CD4-positive, alpha-beta T cell treated with Interferon alpha-2 for 1 hour (primary cell): ENCODE data around the gene PPP6R2.
A peak's percentile ranks its signal among the peaks of the same experiment; 100 is the strongest.
"Not testable (repeated sequence)": the region's sequence is repeated elsewhere in the genome, so short reads cannot be mapped to it uniquely, and the experiment has no call there.

Experiments
- DNase-seq, 2 donors: peaks; one replicate each; pipeline ENCODE4 v3.0.0-alpha.2; 2020 to 2022

Gene PPP6R2

DNA sequence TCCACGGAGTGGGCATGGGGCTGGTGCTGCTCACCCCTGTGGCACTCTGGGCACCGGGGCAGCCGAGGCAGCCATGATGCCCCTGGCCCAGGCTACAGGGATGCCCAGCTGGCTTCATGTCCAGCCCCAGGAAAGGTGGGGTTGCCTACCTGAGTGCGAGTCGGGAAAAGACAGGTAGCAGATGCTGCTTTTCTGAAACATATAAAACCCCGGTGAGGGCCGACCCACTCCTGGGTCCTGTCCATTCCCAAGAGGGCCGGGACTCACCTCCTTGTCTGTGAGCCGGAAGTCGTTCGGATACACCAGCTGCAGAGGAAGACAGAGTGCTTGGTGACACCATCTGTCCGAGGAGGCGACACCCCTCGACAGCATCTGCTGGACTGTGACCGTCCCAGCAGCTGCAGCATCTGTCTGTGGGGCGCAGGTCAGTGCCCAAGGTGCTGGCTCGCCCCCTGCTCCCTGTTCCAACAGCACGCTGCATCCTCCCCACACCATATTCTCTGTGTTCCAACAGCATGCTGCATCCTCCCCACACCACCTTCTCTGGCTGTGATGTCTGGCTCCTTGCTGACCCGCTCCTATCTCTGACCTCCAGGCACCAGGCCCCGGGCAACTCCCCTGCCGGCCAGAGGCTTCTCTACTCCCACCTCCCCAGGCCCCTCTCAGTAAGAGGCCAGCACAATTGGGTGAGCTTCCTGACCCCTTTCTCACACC is 24.3 kb upstream of the PPP6R2 start:
- DNase-seq = no peak

DNA sequence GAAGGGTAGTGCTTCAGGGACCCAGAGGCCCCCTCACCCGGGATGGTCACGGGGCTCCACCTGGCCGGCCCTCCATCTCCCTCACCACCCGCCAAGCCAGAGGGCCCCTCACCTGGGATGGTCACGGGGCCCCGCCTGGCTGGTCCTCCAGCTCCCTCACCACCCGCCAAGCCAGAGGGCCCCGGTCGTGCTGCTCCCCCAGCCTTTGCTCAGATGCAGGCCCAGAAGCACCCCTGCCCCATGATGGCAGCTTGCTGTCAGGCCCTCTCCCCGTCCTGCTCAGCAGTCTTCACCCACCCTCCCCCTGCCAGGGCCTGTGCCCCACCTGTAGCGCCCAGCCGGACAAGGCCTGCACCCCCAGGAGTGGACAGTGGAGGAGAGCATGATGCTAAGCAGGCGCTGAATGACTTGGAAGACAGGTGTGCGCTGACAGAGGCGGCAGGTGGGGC is 23.6 kb upstream of the PPP6R2 start:
- no peak for DNase-seq

DNA sequence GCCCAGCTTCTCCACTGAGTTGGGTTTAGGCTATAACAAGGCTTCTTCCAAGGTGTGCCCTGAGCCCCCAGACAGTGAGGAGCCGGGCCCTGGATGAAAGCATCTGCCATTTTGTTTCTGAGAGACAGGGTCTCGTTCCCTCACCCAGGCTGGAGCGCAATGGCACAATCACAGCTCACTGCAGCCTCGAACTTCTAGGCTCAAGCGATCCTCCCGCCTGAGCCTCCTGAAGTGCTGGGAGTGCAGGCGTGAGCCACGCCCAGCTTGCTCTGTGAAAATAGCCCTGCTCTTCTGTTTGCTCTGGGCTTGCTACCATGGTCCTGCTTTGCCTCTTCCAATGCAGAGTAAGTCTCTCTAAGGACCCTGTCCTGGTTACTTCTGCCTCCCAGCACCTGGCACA is 23.0 kb upstream of the PPP6R2 start:
- DNase-seq = no peak

DNA sequence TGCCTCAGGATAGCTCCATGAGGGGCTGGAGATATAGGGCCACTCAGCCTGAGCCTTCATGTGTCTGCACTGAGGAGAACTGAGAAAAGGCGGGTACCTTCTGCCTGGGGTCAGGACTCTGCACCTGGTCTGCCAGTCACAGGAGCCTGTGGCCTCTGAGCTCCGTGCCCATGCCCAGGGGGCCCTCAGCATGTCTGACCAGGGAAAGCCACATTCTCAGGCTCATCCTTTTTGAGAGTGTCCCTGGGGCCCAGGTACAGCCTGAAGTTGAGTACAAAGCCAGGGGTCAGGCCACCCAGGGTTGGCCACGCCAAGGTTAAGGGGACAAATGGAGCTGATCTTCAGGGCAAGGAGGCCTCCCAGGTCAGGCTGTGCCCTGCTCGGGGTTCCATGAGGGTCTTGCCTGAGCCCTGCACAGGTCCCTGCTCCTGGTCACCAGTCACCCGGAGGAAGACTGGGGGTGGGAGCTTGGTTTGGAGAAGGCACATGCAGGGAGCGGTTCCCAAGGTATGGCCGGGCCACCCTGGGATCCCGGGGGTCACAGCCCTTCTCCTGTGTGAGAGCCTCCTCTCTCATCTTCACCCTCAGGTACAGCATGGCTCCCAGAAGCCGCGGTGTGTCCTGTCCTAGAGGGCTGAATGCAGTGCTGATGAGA is 22.3 kb upstream of the PPP6R2 start:
- DNase-seq = no peak

DNA sequence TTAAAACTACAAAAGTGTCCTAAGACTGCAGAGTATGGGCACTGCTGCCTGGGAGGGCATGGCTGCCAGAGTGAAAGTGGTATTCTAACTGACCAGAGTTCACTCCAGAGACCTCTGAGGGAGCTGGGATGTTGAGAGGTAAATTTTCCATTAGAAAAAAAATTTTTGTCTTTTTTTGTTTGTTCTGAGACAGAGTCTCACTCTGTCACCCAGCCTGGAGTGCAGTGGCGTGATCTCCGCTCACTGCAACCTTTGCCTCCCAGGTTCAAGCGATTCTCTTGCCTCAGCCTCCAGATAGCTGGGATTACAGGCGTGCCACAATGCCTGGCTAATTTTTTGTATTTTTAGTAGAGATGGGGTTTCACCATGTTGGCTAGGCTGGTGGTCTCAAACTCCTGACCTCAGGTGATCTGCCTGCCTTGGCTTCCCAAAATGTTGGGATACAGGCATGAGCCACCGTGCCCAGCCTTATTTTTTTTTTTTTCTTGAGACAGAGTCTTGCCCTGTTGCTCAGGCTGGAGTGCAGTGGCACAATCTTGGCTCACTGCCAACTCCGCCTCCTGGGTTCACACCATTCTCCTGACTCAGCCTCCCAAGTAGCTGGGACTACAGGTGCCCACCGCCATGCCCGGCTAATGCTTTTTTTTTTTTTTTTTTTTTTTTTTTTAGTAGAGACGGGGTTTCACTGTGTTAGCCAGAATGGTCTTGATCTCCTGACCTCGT is 20.6 kb upstream of the PPP6R2 start:
- DNase-seq = not testable (repeated sequence)

DNA sequence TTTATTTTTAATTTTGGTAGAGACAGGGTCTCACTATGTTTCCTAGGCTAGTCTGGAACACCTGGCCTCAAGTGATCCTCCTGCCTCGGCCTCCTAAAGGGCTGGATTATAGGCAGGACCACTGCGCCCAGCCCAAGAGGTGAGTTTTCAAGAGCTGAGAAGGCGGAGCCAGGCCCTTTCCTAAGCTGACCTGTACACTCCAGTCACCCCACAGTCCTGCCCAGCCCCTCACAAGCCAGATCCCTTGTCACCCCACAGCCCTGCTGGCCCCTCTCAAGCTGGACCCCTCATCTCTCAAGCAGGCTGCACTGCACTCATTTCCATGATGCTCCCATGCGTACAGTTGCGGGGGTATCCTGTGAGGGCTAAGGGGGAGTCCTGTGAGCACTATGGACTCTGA is 19.2 kb upstream of the PPP6R2 start:
- no peak for DNase-seq

DNA sequence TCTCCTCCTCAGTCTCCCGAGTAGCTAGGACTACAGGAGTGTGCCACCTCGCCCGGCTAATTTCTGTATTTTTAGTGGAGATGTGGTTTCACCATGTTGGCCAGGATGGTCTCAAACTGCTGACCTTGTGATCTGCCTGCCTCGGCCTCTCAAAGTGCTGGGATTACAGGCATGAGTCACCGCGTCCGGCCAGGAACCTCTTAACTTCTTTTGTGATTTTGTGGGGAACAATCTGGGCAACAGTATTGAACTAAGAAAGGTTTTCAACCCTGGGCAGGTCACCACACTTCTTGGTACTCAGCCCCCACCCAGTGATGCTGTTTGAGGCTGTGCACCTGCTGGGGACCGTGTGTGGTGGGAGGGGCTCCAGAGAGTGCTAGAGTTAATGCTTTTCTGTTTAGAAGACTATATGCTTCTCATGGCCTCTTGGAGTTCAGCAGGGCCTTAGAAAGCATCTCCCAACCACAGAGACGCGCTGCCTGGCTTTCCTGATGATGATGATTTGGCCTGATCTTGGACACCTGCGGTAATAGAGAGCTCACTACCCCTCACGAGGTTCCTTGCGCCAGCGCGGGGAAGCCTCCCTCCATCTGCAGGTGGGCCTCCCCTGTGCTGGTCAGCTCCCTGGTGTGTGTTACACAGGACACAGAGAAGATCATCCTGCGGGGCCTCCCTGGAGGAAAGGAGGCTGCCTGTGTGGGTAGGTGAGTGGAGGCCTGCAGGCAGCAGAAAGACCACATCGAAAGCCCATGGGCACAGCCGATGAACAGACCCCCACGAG is 17.5 kb upstream of the PPP6R2 start:
- no peak for DNase-seq

DNA sequence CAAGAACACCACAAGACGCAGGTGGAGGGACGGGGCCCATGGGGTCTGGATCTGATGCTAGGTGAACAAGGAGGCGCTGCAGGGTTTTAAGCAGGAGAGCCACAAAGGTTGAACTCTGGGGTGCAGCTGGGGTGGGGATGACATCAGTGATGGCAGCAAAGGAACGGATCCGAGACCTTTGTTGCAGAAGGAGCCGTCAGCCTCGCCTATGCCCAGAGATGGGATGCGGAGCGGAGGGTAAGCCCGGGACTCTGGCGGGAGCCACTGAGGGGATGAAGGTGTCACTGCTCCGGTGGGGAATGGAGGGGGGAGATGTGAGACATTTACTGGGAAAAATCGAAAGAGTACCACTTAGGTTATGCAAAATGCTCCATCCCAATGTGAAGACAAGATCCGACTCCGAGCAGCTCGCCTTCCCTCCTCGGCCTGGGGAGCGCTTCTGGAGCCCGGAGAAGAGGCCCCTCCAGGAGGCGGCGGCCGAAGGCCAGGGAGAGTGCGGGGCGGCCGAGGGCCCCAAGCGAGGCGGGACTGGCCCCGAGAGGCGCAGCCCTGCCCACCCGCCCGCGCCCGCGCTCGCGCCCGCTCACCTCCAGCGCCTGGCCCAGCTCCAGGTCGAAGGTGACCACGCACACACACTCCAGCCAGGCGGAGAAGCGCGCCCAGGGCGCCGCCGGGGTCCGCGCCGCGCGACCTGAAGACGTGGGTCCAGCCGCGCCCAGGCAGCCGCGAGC is 16.7 kb upstream of the PPP6R2 start:
- DNase-seq = no peak

DNA sequence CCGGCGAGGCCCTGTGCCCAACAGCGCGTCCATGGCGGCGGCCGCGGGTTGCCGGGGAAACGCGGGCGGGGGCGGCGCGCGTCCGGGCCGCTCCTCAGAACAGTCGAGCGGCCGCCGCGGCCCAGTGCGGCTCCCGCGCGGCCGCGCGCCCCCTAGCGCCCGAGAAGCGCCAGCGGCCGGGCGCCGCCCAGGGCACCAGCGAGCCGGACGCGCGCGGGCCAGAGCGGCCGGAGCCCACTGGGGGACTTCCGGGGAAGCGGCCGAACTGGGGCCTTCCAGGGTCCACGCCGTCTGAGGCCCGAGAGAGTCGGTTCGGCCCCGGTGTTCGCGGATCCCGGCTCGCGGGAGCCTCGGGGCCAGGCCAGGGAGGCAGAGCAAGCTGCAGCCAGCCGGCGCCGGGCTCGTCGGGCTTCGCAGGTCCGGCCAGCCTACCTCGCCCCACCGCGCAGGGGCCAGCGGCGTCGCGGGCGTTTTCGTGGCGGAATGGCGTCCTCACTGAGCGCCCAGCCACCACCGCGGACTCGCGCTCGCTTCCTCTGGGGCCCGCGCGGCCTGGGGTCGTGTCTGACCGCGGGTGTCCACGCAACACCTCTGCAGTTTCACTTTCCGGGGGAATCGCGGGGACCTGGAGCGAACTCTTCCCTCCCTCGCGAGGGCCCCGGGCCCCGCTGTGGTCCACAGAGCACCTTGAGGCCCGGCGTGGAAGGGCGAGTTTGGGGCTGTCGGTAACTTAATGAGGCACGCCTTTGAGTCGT is 16.0 kb upstream of the PPP6R2 start, which contains the start of gene DENND6B:
Gene DENND6B (minus strand): TSS at position 57 of the 755 bp plus-strand sequence. CDS start 24 bp downstream, at position 33.
- DNase-seq = peak; percentile 68 to 76

DNA sequence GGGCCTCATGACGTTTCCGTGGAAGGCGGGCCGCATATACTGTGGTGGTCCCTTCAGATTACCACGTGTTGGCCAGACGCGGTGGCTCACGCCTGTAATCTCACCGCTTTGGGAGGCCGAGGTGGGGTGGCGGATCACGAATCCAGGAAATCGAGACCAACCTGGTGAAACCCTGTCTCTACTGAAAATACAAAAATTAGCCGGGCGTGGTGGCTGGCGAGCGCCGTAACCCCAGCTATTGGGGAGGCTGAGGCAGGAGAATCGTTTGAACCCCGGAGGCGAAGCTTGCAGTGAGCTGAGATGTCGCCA is 15.5 kb upstream of the PPP6R2 start:
- DNase-seq = no peak

DNA sequence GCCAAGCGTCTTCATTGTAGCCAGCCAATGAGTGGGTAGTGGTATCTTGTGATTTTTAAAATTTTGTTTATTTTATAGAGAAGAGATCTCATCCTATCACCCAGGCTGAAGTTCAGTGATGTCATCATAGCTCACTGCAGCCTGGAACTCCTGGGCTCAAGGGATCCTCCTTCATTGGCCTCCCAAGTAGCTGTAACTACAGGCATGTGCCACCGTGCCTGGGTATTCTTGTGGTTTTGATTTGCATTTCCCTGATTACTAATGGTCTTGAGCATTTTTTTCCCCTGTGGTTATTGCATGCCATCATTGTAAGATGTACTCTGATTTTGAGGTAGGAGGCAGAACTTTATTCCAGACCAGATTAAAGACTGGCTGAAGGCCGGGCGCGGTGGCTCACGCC is 13.9 kb upstream of the PPP6R2 start:
- DNase-seq = no peak

DNA sequence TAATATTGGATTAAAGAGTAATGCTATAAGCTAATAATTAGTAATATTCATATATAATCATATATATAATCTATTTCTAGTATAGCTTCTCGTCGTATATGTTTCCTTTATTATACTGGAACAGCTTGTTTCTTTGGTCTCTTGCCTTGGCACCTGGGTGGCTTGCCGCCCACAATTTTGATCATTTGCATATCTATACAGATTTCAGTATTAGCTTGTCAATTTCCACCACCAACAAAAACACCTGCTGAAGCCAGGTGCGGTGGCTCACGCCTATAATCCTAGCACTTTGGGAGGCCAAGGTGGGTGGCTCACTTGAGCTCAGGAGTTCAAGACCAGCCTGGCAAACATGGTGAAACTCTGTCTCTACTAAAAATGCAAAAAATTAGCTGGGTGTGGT is 8.7 kb upstream of the PPP6R2 start:
- DNase-seq = not testable (repeated sequence)

DNA sequence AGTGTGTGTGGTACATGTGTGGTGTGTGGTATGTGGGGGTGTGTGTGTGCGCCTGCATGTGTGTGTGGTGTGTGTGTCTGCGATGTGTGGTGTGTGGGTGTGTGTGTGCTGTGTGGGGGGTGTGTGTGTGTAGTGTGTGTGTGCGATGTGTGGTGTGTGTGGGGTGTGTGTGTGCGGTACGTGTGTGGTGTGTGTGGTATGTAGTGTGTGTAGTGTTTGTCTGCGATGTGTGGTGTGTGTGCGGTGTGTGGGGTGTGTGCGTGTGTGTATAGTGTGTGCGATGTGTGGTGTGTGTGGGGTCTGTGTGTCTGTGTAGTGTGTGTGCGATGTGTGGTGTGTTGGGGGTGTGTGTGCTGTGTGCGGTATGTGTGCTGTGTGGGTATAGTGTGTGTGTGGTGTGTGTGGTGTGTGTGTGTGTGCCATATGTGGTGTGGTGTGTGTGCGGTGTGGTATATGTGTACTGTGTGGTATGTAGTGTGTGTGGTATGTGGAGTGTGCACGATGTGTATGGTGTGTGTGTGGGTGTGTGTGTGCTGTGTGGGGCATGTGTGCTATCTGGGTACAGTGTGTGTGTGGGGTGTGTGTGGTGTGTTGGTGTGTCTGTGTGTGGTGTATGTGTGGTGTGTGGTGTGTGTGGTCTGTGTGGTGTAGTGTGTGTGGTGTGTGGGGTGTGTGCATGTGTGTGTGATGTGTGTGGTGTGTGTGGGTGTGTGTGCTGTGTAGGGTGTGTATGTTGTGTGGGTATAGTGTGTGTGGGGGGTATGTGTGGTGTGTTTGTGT is 5.7 kb upstream of the PPP6R2 start:
- DNase-seq = no peak

DNA sequence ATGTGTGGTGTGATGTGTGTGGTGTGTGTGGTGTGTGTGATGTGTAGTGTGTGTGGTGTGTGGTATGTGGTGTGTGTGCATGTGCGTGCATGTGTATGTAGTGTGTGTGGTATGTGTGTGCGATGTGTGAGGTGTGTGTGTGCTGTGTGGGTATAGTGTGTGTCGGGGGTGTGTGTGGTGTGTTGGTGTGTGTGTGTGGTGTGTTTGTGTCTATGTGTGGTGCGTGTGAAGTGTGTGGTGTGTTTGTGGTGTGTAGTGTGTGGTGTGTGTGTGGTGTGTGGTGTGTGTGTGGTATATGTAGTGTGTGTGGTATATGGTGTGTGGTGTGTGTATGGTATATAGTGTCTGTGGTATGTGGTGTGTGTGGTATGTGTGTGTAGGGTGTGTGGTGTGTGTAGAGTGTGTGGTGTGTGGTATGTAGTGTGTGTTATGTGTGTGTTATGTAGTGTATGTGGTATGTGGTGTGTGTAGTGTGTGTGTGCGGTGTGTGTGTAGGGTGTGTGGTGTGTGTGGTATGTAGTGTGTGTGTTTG is 5.0 kb upstream of the PPP6R2 start:
- no peak for DNase-seq

DNA sequence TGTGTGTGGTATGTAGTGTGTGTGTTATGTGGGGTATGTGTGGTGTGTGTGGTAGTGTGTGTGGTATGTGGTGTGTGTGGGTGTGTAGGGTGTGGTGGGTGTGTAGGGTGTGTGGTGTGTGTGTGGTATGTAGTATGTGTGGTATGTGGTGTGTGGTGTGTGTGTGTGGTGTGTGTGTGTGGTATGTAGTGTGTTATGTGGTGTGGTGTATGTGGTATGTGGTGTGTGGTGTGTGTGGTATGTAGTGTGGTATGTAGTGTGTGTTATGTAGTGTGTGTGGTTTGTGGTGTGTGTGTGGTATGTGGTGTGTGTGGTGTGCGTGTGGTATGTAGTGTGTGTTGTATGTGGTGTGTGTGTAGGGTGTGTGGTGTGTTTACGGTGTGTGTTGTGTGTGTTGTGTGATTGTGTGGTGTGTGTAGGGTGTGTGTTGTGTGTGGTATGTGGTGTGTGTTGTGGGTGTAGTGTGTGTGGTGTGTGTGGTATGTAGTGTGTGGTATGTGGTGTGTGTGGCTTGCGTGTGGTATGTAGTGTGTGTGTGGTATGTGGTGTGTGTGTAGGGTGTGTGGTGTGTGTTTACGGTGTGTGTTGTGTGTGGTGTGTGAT is 4.2 kb upstream of the PPP6R2 start:
- peak in 1 of 2 donors; percentile 27 for DNase-seq

DNA sequence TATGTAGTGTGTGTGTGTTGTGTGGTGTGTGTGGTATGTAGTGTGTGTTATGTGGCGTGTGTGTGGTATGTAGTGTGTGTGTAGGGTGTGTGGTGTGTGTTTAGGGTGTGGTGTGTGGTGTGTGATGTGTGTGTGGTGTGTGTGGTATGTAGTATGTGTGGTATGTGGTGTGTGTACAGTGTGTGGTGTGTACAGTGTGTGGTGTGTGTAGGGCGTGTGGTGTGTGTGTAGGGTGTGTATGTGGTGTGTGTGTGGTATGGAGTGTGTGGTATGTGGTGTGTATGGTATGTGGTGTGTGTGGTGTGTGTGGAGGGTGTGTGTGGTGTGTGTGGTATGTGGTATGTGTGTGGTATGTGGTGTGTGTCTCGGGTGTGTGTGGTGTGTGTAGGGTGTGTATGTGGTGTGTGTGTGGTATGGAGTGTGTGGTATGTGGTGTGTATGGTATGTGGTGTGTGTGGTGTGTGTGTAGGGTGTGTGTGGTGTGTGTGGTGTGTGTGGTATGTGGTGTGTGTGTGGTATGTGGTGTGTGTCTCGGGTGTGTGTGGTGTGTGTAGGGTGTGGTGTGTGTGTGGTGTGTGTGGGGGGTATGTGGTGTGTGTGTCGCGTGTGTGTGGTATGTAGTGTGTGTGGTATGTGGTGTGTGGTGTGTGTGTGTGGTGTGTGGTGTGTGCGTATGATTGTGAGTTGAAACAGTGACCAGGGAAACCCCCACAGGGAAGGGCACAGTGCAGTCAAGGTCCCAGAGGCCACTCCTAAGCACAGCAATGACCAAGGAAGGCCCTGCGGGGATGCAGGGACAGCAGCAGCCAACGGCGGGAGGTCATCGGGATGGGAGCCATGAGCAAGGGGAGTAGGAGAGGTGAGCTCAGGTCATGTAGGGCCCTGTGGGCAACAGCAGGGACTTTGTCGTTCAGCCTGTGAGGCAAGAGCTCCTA is 2.9 kb upstream of the PPP6R2 start:
- peak in 1 of 2 donors; percentile 41 for DNase-seq

DNA sequence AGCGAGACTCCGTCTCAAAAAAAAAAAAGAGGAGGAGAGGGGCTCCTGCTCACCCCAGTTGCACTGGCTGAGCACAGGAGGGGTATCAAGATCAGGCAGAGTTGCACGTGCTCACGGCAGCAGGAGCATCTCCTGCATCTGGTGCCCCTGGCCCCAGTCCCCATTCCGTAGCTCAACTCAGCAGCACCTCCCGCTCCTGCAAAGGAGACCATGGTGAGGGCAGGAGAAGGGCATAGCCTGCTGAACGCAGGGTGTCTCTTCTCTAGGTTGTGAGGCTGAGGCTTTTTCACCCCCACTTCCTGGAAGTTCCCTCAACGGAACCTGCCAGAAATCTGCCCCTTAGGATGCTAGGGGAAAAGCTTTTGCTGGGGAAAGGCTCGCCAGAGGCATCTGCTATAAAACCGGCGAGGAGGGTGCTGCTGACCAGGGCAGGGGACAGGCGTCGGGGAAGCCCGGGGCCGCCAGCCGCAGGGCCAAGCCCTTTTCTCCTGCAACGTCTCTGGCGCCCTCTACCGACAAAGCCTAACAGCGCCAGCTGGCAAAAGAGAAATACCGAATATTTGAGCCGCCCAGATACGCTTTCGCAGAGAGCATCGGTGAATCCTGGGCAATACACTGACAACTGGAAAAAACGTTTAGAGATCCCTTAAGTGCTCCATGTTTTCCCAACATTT is 1.0 kb upstream of the PPP6R2 start:
- peak; percentile 86 to 90 for DNase-seq

DNA sequence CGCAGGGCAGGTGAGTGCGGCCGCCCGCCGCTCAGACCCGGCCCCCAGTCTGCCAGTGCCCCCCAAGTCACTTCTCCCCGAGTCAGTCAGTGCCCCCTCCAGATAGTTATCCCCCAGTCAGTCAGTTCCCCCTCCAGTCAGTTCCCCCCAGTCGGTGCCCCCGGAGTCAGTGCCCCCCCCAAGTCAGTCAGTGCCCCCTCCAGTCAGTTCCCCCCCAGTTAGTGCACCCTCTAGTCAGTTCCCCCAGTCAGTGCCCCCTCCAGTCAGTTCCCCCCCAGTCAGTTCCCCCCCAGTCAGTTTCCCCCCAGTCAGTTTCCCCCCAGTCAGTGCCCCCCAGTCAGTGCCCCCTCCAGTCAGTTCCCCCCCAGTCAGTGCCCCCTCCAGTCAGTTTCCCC is 411 bp downstream of the PPP6R2 start:
- DNase-seq = no peak
